A673 (cell line): ENCODE data around the gene GABRB3.

Experiments
- CTCF ChIP-seq: fragments of 300-800, 200-600 bp; sonication (generic); conservative IDR thresholded peaks from 2 replicates; pipeline ENCODE4 v1.5.1; 2017; ENCODE audit warnings: low read depth, mild to moderate bottlenecking, antibody characterized with exemption, low read length, moderate library complexity, mixed read lengths
- EZH2 ChIP-seq: fragments of 200-600 bp; sonication (generic); IDR thresholded peaks from 2 replicates; pipeline ENCODE4 v1.6.1; 2017; ENCODE audit warnings: borderline replicate concordance, low read depth, mild to moderate bottlenecking, mixed read lengths, antibody characterized with exemption, low read length; ENCODE audit not compliant: poor library complexity, severe bottlenecking

GRCh38 chr15:26676115-26676514 lies 96.8 kb downstream of the GABRB3 start:
- TF ChIP-seq CTCF (no peak), EZH2 (no peak)
